ENCODE data around the gene CARMIL1. TPM values are rescaled to one million over a fixed set of nuclear protein-coding genes. Genes with fewer than 3 reads are reported as not detected.

Gene CARMIL1
- total RNA-seq (2012; rRNA removed), result 10.5 and 12.4 TPM in 2 replicates

- H3K9ac ChIP-seq (ENCODE audit: low read depth, low read length), result peak within 1 kb of the TSS; percentile 86
- no peaks in the 10 kb centered on the region for H3K36me3 ChIP-seq (ENCODE audit: insufficient read depth, low read length)
- peak within 1 kb of the TSS; percentile 96 for H3K4me2 ChIP-seq (ENCODE audit: low read length)
- H3K9me3 ChIP-seq (replicated peaks; ENCODE audit: low read length), result no peaks in the 10 kb centered on the region
- peak within 1 kb of the TSS; percentile 93 for H3K4me3 ChIP-seq (ENCODE audit: low read length)
- H3K4me1 ChIP-seq (ENCODE audit: control insufficient read depth, insufficient read depth, low read length), result peaks cover 16% of the 10 kb centered on the region
- H3K27me3 ChIP-seq (ENCODE audit: control insufficient read depth, insufficient read depth, low read length), result no peaks in the 10 kb centered on the region
Measured at GRCh38 chr6:25278914-25279747, at the start of gene CARMIL1. TSS of gene CARMIL1 (plus strand) at chr6:25279374. CDS start at chr6:25279796, 422 bp downstream.

GRCh38 chr6:25229671-25230321, 49.4 kb upstream of the CARMIL1 start:
- Histone ChIP-seq H3K4me3 (ENCODE audit: low read length) (peak overlapping the region; percentile 24), H3K4me1 (ENCODE audit: control insufficient read depth, insufficient read depth, low read length) (peaks cover 17% of the 10 kb centered on the region), H3K9me3 (replicated peaks; ENCODE audit: low read length) (no peaks in the 10 kb centered on the region), H3K4me2 (ENCODE audit: low read length) (peak overlapping the region; percentile 24), H3K36me3 (ENCODE audit: insufficient read depth, low read length) (no peaks in the 10 kb centered on the region), H3K9ac (ENCODE audit: low read depth, low read length) (peak overlapping the region; percentile 51), H3K27me3 (ENCODE audit: control insufficient read depth, insufficient read depth, low read length) (no peaks in the 10 kb centered on the region)

- Histone ChIP-seq H3K9me3 (replicated peaks; ENCODE audit: low read length) (no peaks in the 10 kb centered on the region), H3K27me3 (ENCODE audit: control insufficient read depth, insufficient read depth, low read length) (no peaks in the 10 kb centered on the region), H3K4me2 (ENCODE audit: low read length) (no peak overlapping the region), H3K4me3 (ENCODE audit: low read length) (no peak overlapping the region), H3K36me3 (ENCODE audit: insufficient read depth, low read length) (no peaks in the 10 kb centered on the region), H3K9ac (ENCODE audit: low read depth, low read length) (no peak overlapping the region), H3K4me1 (ENCODE audit: control insufficient read depth, insufficient read depth, low read length) (peaks cover 17% of the 10 kb centered on the region)
Measured at GRCh38 chr6:25232479-25232878, 46.7 kb upstream of the CARMIL1 start.

GRCh38 chr6:25233226-25233625, 45.9 kb upstream of the CARMIL1 start:
- H3K36me3 ChIP-seq (ENCODE audit: insufficient read depth, low read length), result no peaks in the 10 kb centered on the region

GRCh38 chr6:25237579-25237978, 41.6 kb upstream of the CARMIL1 start:
- Histone ChIP-seq H3K4me2 (ENCODE audit: low read length) (no peak overlapping the region), H3K27me3 (ENCODE audit: control insufficient read depth, insufficient read depth, low read length) (no peaks in the 10 kb centered on the region), H3K36me3 (ENCODE audit: insufficient read depth, low read length) (no peaks in the 10 kb centered on the region), H3K4me3 (ENCODE audit: low read length) (no peak overlapping the region), H3K4me1 (ENCODE audit: control insufficient read depth, insufficient read depth, low read length) (no peaks in the 10 kb centered on the region), H3K9me3 (replicated peaks; ENCODE audit: low read length) (no peaks in the 10 kb centered on the region), H3K9ac (ENCODE audit: low read depth, low read length) (no peak overlapping the region)

More at GRCh38 chr6:25233226-25233625, 45.9 kb upstream of the CARMIL1 start:
- no peaks in the 10 kb centered on the region for H3K27me3 ChIP-seq (ENCODE audit: control insufficient read depth, insufficient read depth, low read length)
- no peak overlapping the region for H3K9ac ChIP-seq (ENCODE audit: low read depth, low read length)
- H3K9me3 ChIP-seq (replicated peaks; ENCODE audit: low read length), result no peaks in the 10 kb centered on the region
- no peak overlapping the region for H3K4me3 ChIP-seq (ENCODE audit: low read length)
- no peak overlapping the region for H3K4me2 ChIP-seq (ENCODE audit: low read length)
- H3K4me1 ChIP-seq (ENCODE audit: control insufficient read depth, insufficient read depth, low read length), result peaks cover 17% of the 10 kb centered on the region

DNA sequence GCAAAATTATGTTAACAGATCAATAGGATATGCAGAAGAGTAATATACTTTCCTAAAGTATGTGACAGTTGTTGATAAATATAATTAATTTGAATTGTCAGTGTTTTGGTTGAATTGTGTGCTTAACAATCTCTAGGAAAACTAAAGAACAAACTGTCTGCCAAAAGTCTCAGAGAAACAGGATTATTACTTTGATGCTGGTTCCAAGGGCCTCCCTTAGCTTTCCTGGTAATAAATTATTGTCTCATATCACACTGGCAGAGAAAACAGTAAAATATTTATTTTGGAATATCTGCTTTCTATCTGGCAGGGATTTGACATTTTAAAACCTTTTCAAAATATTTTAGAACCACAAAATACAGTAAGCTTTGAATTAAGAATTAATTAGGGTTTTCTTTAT, 40.1 kb upstream of the CARMIL1 start:
- H3K4me1 ChIP-seq (ENCODE audit: control insufficient read depth, insufficient read depth, low read length), result no peaks in the 10 kb centered on the region
- no peak overlapping the region for H3K9ac ChIP-seq (ENCODE audit: low read depth, low read length)
- H3K27me3 ChIP-seq (ENCODE audit: control insufficient read depth, insufficient read depth, low read length), result no peaks in the 10 kb centered on the region
- H3K4me2 ChIP-seq (ENCODE audit: low read length), result no peak overlapping the region
- H3K9me3 ChIP-seq (replicated peaks; ENCODE audit: low read length), result no peaks in the 10 kb centered on the region
- H3K36me3 ChIP-seq (ENCODE audit: insufficient read depth, low read length), result no peaks in the 10 kb centered on the region
- H3K4me3 ChIP-seq (ENCODE audit: low read length), result no peak overlapping the region

- Histone ChIP-seq H3K4me3 (ENCODE audit: low read length) (no peak overlapping the region), H3K9me3 (replicated peaks; ENCODE audit: low read length) (no peaks in the 10 kb centered on the region), H3K36me3 (ENCODE audit: insufficient read depth, low read length) (no peaks in the 10 kb centered on the region), H3K9ac (ENCODE audit: low read depth, low read length) (no peak overlapping the region), H3K27me3 (ENCODE audit: control insufficient read depth, insufficient read depth, low read length) (no peaks in the 10 kb centered on the region), H3K4me2 (ENCODE audit: low read length) (no peak overlapping the region), H3K4me1 (ENCODE audit: control insufficient read depth, insufficient read depth, low read length) (no peaks in the 10 kb centered on the region)
Measured at GRCh38 chr6:25239498-25239897, 39.7 kb upstream of the CARMIL1 start.

- Histone ChIP-seq H3K36me3 (ENCODE audit: insufficient read depth, low read length) (no peaks in the 10 kb centered on the region), H3K9me3 (replicated peaks; ENCODE audit: low read length) (no peaks in the 10 kb centered on the region), H3K27me3 (ENCODE audit: control insufficient read depth, insufficient read depth, low read length) (no peaks in the 10 kb centered on the region), H3K4me1 (ENCODE audit: control insufficient read depth, insufficient read depth, low read length) (peaks cover 3% of the 10 kb centered on the region), H3K4me2 (ENCODE audit: low read length) (no peak overlapping the region), H3K4me3 (ENCODE audit: low read length) (no peak overlapping the region), H3K9ac (ENCODE audit: low read depth, low read length) (no peak overlapping the region)
Measured at GRCh38 chr6:25242567-25242966, 36.6 kb upstream of the CARMIL1 start.

DNA sequence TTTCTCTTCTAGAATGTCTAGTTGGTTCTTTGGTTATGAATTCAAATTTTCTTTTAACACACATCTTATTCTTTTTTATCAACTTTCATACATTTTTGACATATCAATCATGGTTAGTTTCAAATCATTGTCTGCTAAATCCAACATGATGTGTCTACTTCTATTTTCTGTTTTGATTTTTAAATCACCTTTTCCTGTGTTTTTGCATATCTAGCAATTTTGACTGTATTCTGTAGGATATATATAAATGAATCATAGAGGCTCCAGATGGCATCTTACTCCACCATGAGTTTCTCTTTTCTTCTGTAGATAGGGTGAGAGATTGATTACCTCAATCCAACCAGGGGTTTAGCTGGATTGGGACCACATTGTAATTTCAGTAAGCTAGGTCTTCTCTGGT, 34.3 kb upstream of the CARMIL1 start:
- Histone ChIP-seq H3K4me1 (ENCODE audit: control insufficient read depth, insufficient read depth, low read length) (peaks cover 16% of the 10 kb centered on the region), H3K4me2 (ENCODE audit: low read length) (no peak overlapping the region), H3K9ac (ENCODE audit: low read depth, low read length) (no peak overlapping the region), H3K27me3 (ENCODE audit: control insufficient read depth, insufficient read depth, low read length) (no peaks in the 10 kb centered on the region), H3K36me3 (ENCODE audit: insufficient read depth, low read length) (no peaks in the 10 kb centered on the region), H3K9me3 (replicated peaks; ENCODE audit: low read length) (no peaks in the 10 kb centered on the region), H3K4me3 (ENCODE audit: low read length) (no peak overlapping the region)

- no peaks in the 10 kb centered on the region for H3K36me3 ChIP-seq (ENCODE audit: insufficient read depth, low read length)
- peaks cover 23% of the 10 kb centered on the region for H3K4me1 ChIP-seq (ENCODE audit: control insufficient read depth, insufficient read depth, low read length)
- H3K4me2 ChIP-seq (ENCODE audit: low read length), result peak overlapping the region; percentile 11
- no peaks in the 10 kb centered on the region for H3K27me3 ChIP-seq (ENCODE audit: control insufficient read depth, insufficient read depth, low read length)
- peak overlapping the region; percentile 42 for H3K9ac ChIP-seq (ENCODE audit: low read depth, low read length)
- no peak overlapping the region for H3K4me3 ChIP-seq (ENCODE audit: low read length)
- H3K9me3 ChIP-seq (replicated peaks; ENCODE audit: low read length), result no peaks in the 10 kb centered on the region
Measured at GRCh38 chr6:25248123-25248522, 31.1 kb upstream of the CARMIL1 start.

DNA sequence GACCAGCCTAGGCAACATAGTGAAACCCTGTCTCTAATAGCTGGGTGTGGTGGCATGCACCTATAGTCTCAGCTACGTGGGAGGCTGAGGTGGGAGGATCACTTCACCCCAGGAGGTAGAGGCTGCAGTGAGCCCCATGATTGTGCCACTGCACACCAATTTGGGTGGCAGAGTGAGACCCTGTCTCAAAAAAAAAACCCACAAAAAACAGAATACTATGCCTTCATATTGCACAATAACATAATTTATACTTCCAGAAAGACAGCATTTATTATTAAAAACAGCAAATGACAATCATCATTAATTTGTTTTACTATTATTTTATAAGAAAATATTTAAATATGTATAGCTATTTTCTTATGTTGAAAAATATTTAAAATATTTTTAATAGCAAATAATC, 30.0 kb upstream of the CARMIL1 start:
- no peaks in the 10 kb centered on the region for H3K9me3 ChIP-seq (replicated peaks; ENCODE audit: low read length)

More for the DNA sequence above, 30.0 kb upstream of the CARMIL1 start:
- H3K36me3 ChIP-seq (ENCODE audit: insufficient read depth, low read length), result no peaks in the 10 kb centered on the region
- H3K4me3 ChIP-seq (ENCODE audit: low read length), result no peak overlapping the region
- no peaks in the 10 kb centered on the region for H3K27me3 ChIP-seq (ENCODE audit: control insufficient read depth, insufficient read depth, low read length)
- H3K4me2 ChIP-seq (ENCODE audit: low read length), result no peak overlapping the region
- no peak overlapping the region for H3K9ac ChIP-seq (ENCODE audit: low read depth, low read length)
- peaks cover 23% of the 10 kb centered on the region for H3K4me1 ChIP-seq (ENCODE audit: control insufficient read depth, insufficient read depth, low read length)

Data from skeletal muscle satellite cell (primary cell).